HEK293 (cell line): ENCODE results near the gene MRPS24.

Experiments
- ATF2 ChIP-seq: fragments of 450-650 bp; formaldehyde crosslinking; IDR thresholded peaks from 2 replicates; pipeline ENCODE4 v1.5.1; 2016; ENCODE audit warnings: missing biosample characterization, missing genetic modification characterization, low read depth
- GLI4 ChIP-seq: fragments of 450-650 bp; formaldehyde crosslinking; IDR thresholded peaks from 2 replicates; pipeline ENCODE4 v1.5.1; 2016; ENCODE audit warnings: missing biosample characterization, missing genetic modification characterization
- HOXC10 ChIP-seq: sonication (generic); formaldehyde crosslinking; IDR thresholded peaks from 2 replicates; pipeline ENCODE4 v1.8.1; 2023; ENCODE audit warnings: mild to moderate bottlenecking, missing genetic modification reagents
- KLF17 ChIP-seq: fragments of 450-650 bp; formaldehyde crosslinking; IDR thresholded peaks from 2 replicates; pipeline ENCODE4 v1.5.1; 2016; ENCODE audit warnings: missing biosample characterization, missing genetic modification characterization
- KLF8 ChIP-seq: fragments of 450-650 bp; formaldehyde crosslinking; IDR thresholded peaks from 2 replicates; pipeline ENCODE4 v1.5.1; 2016; ENCODE audit warnings: missing biosample characterization, missing genetic modification characterization
- PATZ1 ChIP-seq: fragments of 450-650 bp; formaldehyde crosslinking; IDR thresholded peaks from 2 replicates; pipeline ENCODE4 v1.5.1; 2016; ENCODE audit warnings: missing biosample characterization, missing genetic modification characterization
- PRDM6 ChIP-seq: fragments of 450-650 bp; formaldehyde crosslinking; IDR thresholded peaks from 2 replicates; pipeline ENCODE4 v1.5.1; 2017; ENCODE audit warnings: missing biosample characterization, missing genetic modification characterization
- SETDB1 ChIP-seq: IDR thresholded peaks from one replicate; pipeline ENCODE4 v1.6.1; 2017; ENCODE audit warnings: mild to moderate bottlenecking, low read length, moderate library complexity, mixed read lengths; ENCODE audit not compliant: insufficient read length
- SP2 ChIP-seq: fragments of 450-650 bp; formaldehyde crosslinking; IDR thresholded peaks from 2 replicates; pipeline ENCODE4 v1.5.1; 2016; ENCODE audit warnings: missing biosample characterization, missing genetic modification characterization
- SP3 ChIP-seq: fragments of 450-650 bp; formaldehyde crosslinking; IDR thresholded peaks from 2 replicates; pipeline ENCODE4 v1.5.1; 2016; ENCODE audit warnings: missing biosample characterization, missing genetic modification characterization
- ZFP37 ChIP-seq: fragments of 450-650 bp; formaldehyde crosslinking; IDR thresholded peaks from 2 replicates; pipeline ENCODE4 v1.5.1; 2016; ENCODE audit warnings: missing biosample characterization, missing genetic modification characterization
- ZFP41 ChIP-seq: fragments of 450-650 bp; formaldehyde crosslinking; IDR thresholded peaks from 2 replicates; pipeline ENCODE4 v1.5.1; 2016; ENCODE audit warnings: missing biosample characterization, missing genetic modification characterization, borderline replicate concordance
- ZNF148 ChIP-seq: fragments of 450-650 bp; formaldehyde crosslinking; IDR thresholded peaks from 2 replicates; pipeline ENCODE4 v1.5.0; 2017; ENCODE audit warnings: missing biosample characterization, missing genetic modification characterization, borderline replicate concordance
- ZNF18 ChIP-seq: fragments of 450-650 bp; formaldehyde crosslinking; IDR thresholded peaks from 2 replicates; pipeline ENCODE4 v1.5.1; 2016; ENCODE audit warnings: missing biosample characterization, missing genetic modification characterization
- ZNF184 ChIP-seq: fragments of 450-650 bp; IDR thresholded peaks from 2 replicates; pipeline ENCODE4 v1.5.1; 2018; ENCODE audit warnings: missing biosample characterization, mild to moderate bottlenecking, missing genetic modification characterization
- ZNF280D ChIP-seq: fragments of 450-650 bp; formaldehyde crosslinking; IDR thresholded peaks from 2 replicates; pipeline ENCODE4 v1.5.1; 2016; ENCODE audit warnings: missing biosample characterization, missing genetic modification characterization
- ZNF473 ChIP-seq: fragments of 450-650 bp; formaldehyde crosslinking; IDR thresholded peaks from 2 replicates; pipeline ENCODE4 v1.5.1; 2017; ENCODE audit warnings: missing biosample characterization, missing genetic modification characterization
- ZNF521 ChIP-seq: fragments of 450-650 bp; formaldehyde crosslinking; IDR thresholded peaks from 2 replicates; pipeline ENCODE4 v1.5.1; 2017; ENCODE audit warnings: missing biosample characterization, mild to moderate bottlenecking, missing genetic modification characterization
- ZNF558 ChIP-seq: fragments of 450-650 bp; formaldehyde crosslinking; IDR thresholded peaks from 2 replicates; pipeline ENCODE4 v1.5.1; 2016; ENCODE audit warnings: missing biosample characterization, missing genetic modification characterization
- ZNF626 ChIP-seq: fragments of 450-650 bp; sonication (Bioruptor Pico); formaldehyde crosslinking; IDR thresholded peaks from 2 replicates; pipeline ENCODE4 v1.5.1; 2018; ENCODE audit warnings: missing biosample characterization, missing genetic modification characterization, inconsistent platforms
- ZNF645 ChIP-seq: fragments of 450-650 bp; formaldehyde crosslinking; IDR thresholded peaks from 2 replicates; pipeline ENCODE4; 2016; ENCODE audit warnings: missing biosample characterization, missing genetic modification characterization
- ZNF664 ChIP-seq: fragments of 450-650 bp; formaldehyde crosslinking; IDR thresholded peaks from 2 replicates; pipeline ENCODE4 v1.5.1; 2016; ENCODE audit warnings: missing biosample characterization, missing genetic modification characterization
- ZSCAN5A ChIP-seq: fragments of 450-650 bp; formaldehyde crosslinking; IDR thresholded peaks from 2 replicates; pipeline ENCODE4 v1.5.1; 2016; ENCODE audit warnings: missing biosample characterization, missing genetic modification characterization

The MRPS24 gene

GRCh38 chr7:43902542-43903054 is 33.3 kb upstream of the MRPS24 start (continued):
- TF ChIP-seq ATF2 = peak; percentile 91
- no peak for TF ChIP-seq ZFP37 (tag by site-specific recombination)
- no peak for TF ChIP-seq ZNF645 (tag by site-specific recombination)
- TF ChIP-seq ZNF626 = no peak
- peak; percentile 51 for TF ChIP-seq SETDB1
- TF ChIP-seq ZSCAN5A (tag by site-specific recombination) = no peak
- no peak for TF ChIP-seq ZNF664
- no peak for TF ChIP-seq SP2 (tag by site-specific recombination)
- TF ChIP-seq ZNF473 (tag by site-specific recombination) = no peak
- no peak for TF ChIP-seq ZNF184 (tag by site-specific recombination)
- no peak for TF ChIP-seq ZNF18 (tag by site-specific recombination)
- TF ChIP-seq PATZ1 (tag by site-specific recombination) = no peak
- TF ChIP-seq HOXC10 (CRISPR knock-in tag) = no peak
- peak; percentile 23; the same call in 1 of the 2 replicates for TF ChIP-seq KLF8 (tag by site-specific recombination)
- no peak for TF ChIP-seq ZNF521
- no peak for TF ChIP-seq ZFP41
- no peak for TF ChIP-seq SP3 (tag by site-specific recombination)
- TF ChIP-seq ZNF558 (tag by site-specific recombination) = 0 out of 2 replicates have a peak, but pooled peaks have one; percentile 40
- no peak for TF ChIP-seq GLI4 (tag by site-specific recombination)
- TF ChIP-seq ZNF280D = no peak
- no peak for TF ChIP-seq KLF17 (tag by site-specific recombination)
- no peak for TF ChIP-seq ZNF148 (tag by site-specific recombination)
- TF ChIP-seq PRDM6 (tag by site-specific recombination) = no peak
